GM23338 (cell line): ENCODE measurements around the gene SMIM41. TPM values are rescaled to one million over a fixed set of nuclear protein-coding genes. Genes with fewer than 3 reads are reported as not detected.

Source experiments
- ATAC-seq: fragments of 200-7000 bp; cut with Tn5 transposase; 3 replicates; pipeline ENCODE4 v1.9.1; 2020
- DNase-seq: peaks from one replicate; pipeline ENCODE4 v3.0.0-alpha.2; 2015; ENCODE audit warnings: low spot score
- H2AFZ ChIP-seq: fragments of 200-600 bp; sonication (generic); 2 replicates; pipeline ENCODE4 v1.8.0; 2016; ENCODE audit warnings: antibody characterized with exemption, mild to moderate bottlenecking, moderate library complexity
- H3F3A ChIP-seq: fragments of 200-600 bp; sonication (generic); replicated peaks from 2 replicates; pipeline ENCODE4 v1.8.0; 2017; ENCODE audit warnings: antibody characterized with exemption, mixed run types, low read depth
- H3K27ac ChIP-seq: fragments of 200-600 bp; sonication (generic); 2 replicates; pipeline ENCODE4 v1.6.1; 2016; ENCODE audit warnings: low read depth
- H3K27me3 ChIP-seq: fragments of 200-600 bp; sonication (generic); 2 replicates; pipeline ENCODE4 v1.8.0; 2016; ENCODE audit warnings: mild to moderate bottlenecking, mixed run types, moderate library complexity; ENCODE audit not compliant: insufficient read depth
- H3K36me3 ChIP-seq: fragments of 200-600 bp; sonication (generic); 2 replicates; pipeline ENCODE4 v1.8.0; 2016; ENCODE audit warnings: mild to moderate bottlenecking; ENCODE audit not compliant: insufficient read depth
- H3K4me1 ChIP-seq: fragments of 200-600 bp; sonication (generic); 2 replicates; pipeline ENCODE4 v1.8.0; 2016; ENCODE audit warnings: mild to moderate bottlenecking, moderate library complexity; ENCODE audit not compliant: insufficient read depth
- H3K4me2 ChIP-seq: fragments of 200-600 bp; sonication (generic); 2 replicates; pipeline ENCODE4 v1.7.1; 2017; ENCODE audit warnings: mixed run types
- H3K4me3 ChIP-seq: fragments of 200-600 bp; sonication (generic); 2 replicates; pipeline ENCODE4 v1.6.1; 2016; ENCODE audit warnings: mixed run types
- H3K79me2 ChIP-seq: fragments of 200-600 bp; sonication (generic); replicated peaks from 2 replicates; pipeline ENCODE4 v1.8.0; 2017; ENCODE audit warnings: mild to moderate bottlenecking; ENCODE audit not compliant: insufficient read depth
- H3K9me2 ChIP-seq: fragments of 200-600 bp; sonication (generic); 2 replicates; pipeline ENCODE4 v1.8.0; 2017; ENCODE audit not compliant: insufficient read depth
- H4K20me1 ChIP-seq: fragments of 200-600 bp; sonication (generic); replicated peaks from 2 replicates; pipeline ENCODE4 v1.8.0; 2017; ENCODE audit warnings: mild to moderate bottlenecking; ENCODE audit not compliant: insufficient read depth
- H3K27ac Mint-ChIP-seq: 2 replicates; pipeline ENCODE4 v1.8.0; 2020; ENCODE audit warnings: inconsistent platforms, mild to moderate bottlenecking, moderate library complexity, mixed read lengths
- H3K27me3 Mint-ChIP-seq: 3 replicates; pipeline ENCODE4 v1.8.0; 2022; ENCODE audit warnings: low read depth, mild to moderate bottlenecking, moderate library complexity, mixed read lengths, inconsistent platforms; ENCODE audit not compliant: insufficient read depth, poor library complexity
- H3K36me3 Mint-ChIP-seq: 3 replicates; pipeline ENCODE4 v1.8.0; 2021; ENCODE audit warnings: low read depth, mild to moderate bottlenecking, inconsistent platforms, moderate library complexity, mixed read lengths
- H3K4me1 Mint-ChIP-seq: 3 replicates; pipeline ENCODE4 v1.8.0; 2020; ENCODE audit warnings: mild to moderate bottlenecking, inconsistent platforms, mixed read lengths
- H3K4me3 Mint-ChIP-seq: 3 replicates; pipeline ENCODE4 v1.8.0; 2021; ENCODE audit warnings: moderate library complexity, mild to moderate bottlenecking, inconsistent platforms, mixed read lengths
- H3K9me3 Mint-ChIP-seq: 3 replicates; pipeline ENCODE4 v1.8.0; 2020; ENCODE audit warnings: moderate library complexity, mild to moderate bottlenecking, inconsistent platforms, mixed read lengths
- CREB1 ChIP-seq: fragments of 250-450 bp; sonication (Bioruptor Pico); IDR thresholded peaks from 2 replicates; pipeline ENCODE4 v1.5.0; 2020; ENCODE audit warnings: low read depth, mild to moderate bottlenecking, moderate library complexity
- CTCF ChIP-seq, 2 experiments: fragments of 200-600 bp in 1 of 2; sonication (generic) in 1 of 2; conservative IDR thresholded peaks; 2 replicates each; pipeline versions ENCODE4 v1.5.1 to v1.6.1; 2016 to 2017; ENCODE audit warnings: antibody characterized with exemption in 2 of 2, low read depth in 2 of 2, mild to moderate bottlenecking in 2 of 2, moderate library complexity in 1 of 2
- ETS1 ChIP-seq: IDR thresholded peaks from 2 replicates; pipeline ENCODE4 v1.6.1; 2016; ENCODE audit warnings: antibody characterized with exemption
- EZH2 ChIP-seq: fragments of 200-600 bp; sonication (generic); IDR thresholded peaks from one replicate; pipeline ENCODE4 v1.8.0; 2017; ENCODE audit warnings: antibody characterized with exemption, mild to moderate bottlenecking, low read depth; ENCODE audit not compliant: unreplicated experiment
- EZH2phosphoT487 ChIP-seq: fragments of 200-600 bp; sonication (generic); IDR thresholded peaks from one replicate; pipeline ENCODE4 v1.8.1; 2018; ENCODE audit warnings: antibody characterized with exemption; ENCODE audit not compliant: unreplicated experiment
- NANOG ChIP-seq: IDR thresholded peaks from 2 replicates; pipeline ENCODE4 v1.6.1; 2016; ENCODE audit warnings: antibody characterized with exemption, borderline replicate concordance
- POLR2AphosphoS5 ChIP-seq: IDR thresholded peaks from 2 replicates; pipeline ENCODE4 v1.6.1; 2016; ENCODE audit warnings: antibody characterized with exemption, low read depth
- STAT1 ChIP-seq: IDR thresholded peaks from one replicate; pipeline ENCODE4 v1.6.1; 2016; ENCODE audit warnings: antibody characterized with exemption; ENCODE audit not compliant: unreplicated experiment
- ZNF114 ChIP-seq: fragments of 250-450 bp; sonication (Bioruptor Pico); IDR thresholded peaks from 2 replicates; pipeline ENCODE4 v1.5.0; 2020; ENCODE audit warnings: mild to moderate bottlenecking, moderate library complexity
- polyA plus RNA-seq: library from polyadenylated mRNA; unstranded; fragments of >200 nt; fragmentation: Nextera tagmentation; extraction: Ambion mirVana; gene quantifications from 2 replicates; pipeline ENCODE4 v1.2.1, GENCODE V29; 2016
- total RNA-seq: library from RNA; depleted of rRNA; stranded (reverse); fragments of >200 nt; shearing (Covaris generic); gene quantifications from 2 replicates; pipeline ENCODE4 v1.2.3, GENCODE V29; 2014

The SMIM41 gene
- total and polyA plus RNA-seq, 2 experiments from 2014 or later, result 0.66 TPM

GRCh38 chr12:52139579-52140062, 60.1 kb downstream of the SMIM41 start:
- TF ChIP-seq CTCF (conservative IDR thresholded peaks at IDR 0.05; ENCODE audit: low read depth in 2 of 2) (peak; percentile 79 to 94), POLR2AphosphoS5 (no peak)
- Mint-ChIP-seq H3K27ac (no peak overlapping the region), H3K36me3 (no peaks in the 10 kb centered on the region), H3K4me3 (no peak overlapping the region), H3K4me1 (peaks cover 29% of the 10 kb centered on the region), H3K27me3 (peaks cover 11% of the 10 kb centered on the region), H3K9me3 (no peaks in the 10 kb centered on the region)
- no peaks in the 10 kb centered on the region for H3F3A ChIP-seq
- DNase-seq (peak; percentile 86), ATAC-seq (peak; percentile 83)
- no peak overlapping the region for H3K27ac ChIP-seq
- no peaks in the 10 kb centered on the region for H3K79me2 ChIP-seq
- no peaks in the 10 kb centered on the region for H3K36me3 ChIP-seq
- no peak overlapping the region for H3K4me2 ChIP-seq
- H3K27me3 ChIP-seq, result no peaks in the 10 kb centered on the region
- H3K4me1 ChIP-seq, result no peaks in the 10 kb centered on the region
- no peak overlapping the region for H3K4me3 ChIP-seq
- H3K9me2 ChIP-seq, result no peaks in the 10 kb centered on the region
- H2AFZ ChIP-seq, result peak overlapping the region; percentile 78; the same call in 1 of the 2 replicates
- no peaks in the 10 kb centered on the region for H4K20me1 ChIP-seq

GRCh38 chr12:52141306-52141705, 61.8 kb downstream of the SMIM41 start:
- H3K36me3 Mint-ChIP-seq, result no peaks in the 10 kb centered on the region
- DNase-seq (peak; percentile 79), ATAC-seq (peak; percentile 32)
- H3K27ac ChIP-seq, result no peak overlapping the region
- no peaks in the 10 kb centered on the region for H3K36me3 ChIP-seq
- H3K9me3 Mint-ChIP-seq, result no peaks in the 10 kb centered on the region
- H3K27ac Mint-ChIP-seq, result no peak overlapping the region
- no peaks in the 10 kb centered on the region for H3K79me2 ChIP-seq
- peak; percentile 47 to 52; a peak in 3 of 4 replicates for TF ChIP-seq CTCF (conservative IDR thresholded peaks at IDR 0.05; ENCODE audit: low read depth in 2 of 2)
- TF ChIP-seq NANOG, result no peak
- no peak overlapping the region for H3K4me3 Mint-ChIP-seq
- H3K4me1 ChIP-seq, result 0 out of 2 replicates have a peak, but pooled peaks cover 4% of the 10 kb centered on the region
- H4K20me1 ChIP-seq, result no peaks in the 10 kb centered on the region
- no peaks in the 10 kb centered on the region for H3K9me2 ChIP-seq
- peaks cover 13% of the 10 kb centered on the region for H3K27me3 Mint-ChIP-seq
- H3K4me3 ChIP-seq, result no peak overlapping the region
- H3K4me1 Mint-ChIP-seq, result peaks cover 37% of the 10 kb centered on the region
- no peaks in the 10 kb centered on the region for H3F3A ChIP-seq
- H3K27me3 ChIP-seq, result no peaks in the 10 kb centered on the region
- H3K4me2 ChIP-seq, result no peak overlapping the region
- H2AFZ ChIP-seq, result 0 out of 2 replicates have a peak overlapping the region, but pooled peaks have one; percentile 38

GRCh38 chr12:52141875-52142274, 62.4 kb downstream of the SMIM41 start:
- Mint-ChIP-seq H3K4me1 (peaks cover 37% of the 10 kb centered on the region), H3K9me3 (no peaks in the 10 kb centered on the region), H3K4me3 (no peak overlapping the region), H3K27me3 (peaks cover 14% of the 10 kb centered on the region), H3K27ac (no peak overlapping the region), H3K36me3 (no peaks in the 10 kb centered on the region)
- no peak overlapping the region for H2AFZ ChIP-seq
- H3K4me1 ChIP-seq, result 0 out of 2 replicates have a peak, but pooled peaks cover 4% of the 10 kb centered on the region
- H4K20me1 ChIP-seq, result no peaks in the 10 kb centered on the region
- H3K36me3 ChIP-seq, result no peaks in the 10 kb centered on the region
- no peaks in the 10 kb centered on the region for H3K9me2 ChIP-seq
- no peaks in the 10 kb centered on the region for H3K79me2 ChIP-seq
- H3K4me3 ChIP-seq, result no peak overlapping the region
- no peak overlapping the region for H3K27ac ChIP-seq
- H3K27me3 ChIP-seq, result no peaks in the 10 kb centered on the region
- DNase-seq (no peak), ATAC-seq (no peak)
- H3K4me2 ChIP-seq, result no peak overlapping the region
- H3F3A ChIP-seq, result no peaks in the 10 kb centered on the region
- TF ChIP-seq POLR2AphosphoS5 (no peak), ZNF114 (CRISPR knock-in tag) (no peak), STAT1 (no peak), CREB1 (CRISPR knock-in tag) (no peak), NANOG (no peak), CTCF (conservative IDR thresholded peaks at IDR 0.05; ENCODE audit: low read depth in 2 of 2) (no peak), EZH2phosphoT487 (no peak), ETS1 (no peak), EZH2 (no peak)
